ENCODE measurements around the gene CCNB1. TPM values are rescaled to one million over a fixed set of nuclear protein-coding genes. Genes with fewer than 3 reads are reported as not detected.
"Not testable (repeated sequence)": the region's sequence is repeated elsewhere in the genome, so short reads cannot be mapped to it uniquely, and the experiment has no call there.

CCNB1 gene
- total RNA-seq, 1 experiment from 2014 or later: 120 TPM

- Mint-ChIP-seq H3K36me3 (ENCODE audit: insufficient read depth, unreplicated experiment) (peaks cover 47% of the 10 kb centered on the region), H3K27me3 (ENCODE audit: insufficient read depth, unreplicated experiment) (no peaks in the 10 kb centered on the region), H3K4me3 (ENCODE audit: unreplicated experiment) (no peak overlapping the region), H3K27ac (ENCODE audit: low read depth, unreplicated experiment) (no peak overlapping the region), H3K9me3 (ENCODE audit: unreplicated experiment) (no peaks in the 10 kb centered on the region), H3K4me1 (ENCODE audit: insufficient read depth, unreplicated experiment) (no peaks in the 10 kb centered on the region)
- DNase-seq (ENCODE audit: unreplicated experiment): no peak
- ChIA-PET POLR2A (no interaction called here), CTCF (interaction anchor here (0.6 kb wide), 1 partner anchor 236 kb away, joined by 3 read pairs; no protein-coding TSS in a partner anchor)
- TF ChIP-seq CTCF (IDR thresholded peaks at IDR 0.05; ENCODE audit: unreplicated experiment): no peak
- intact Hi-C loops (cut with micrococcal nuclease): no loop called here
- BruUV-seq (replicated peaks): no TSS peak
Observed at GRCh38 chr5:69134126-69134525, 32.8 kb upstream of the CCNB1 start.

GRCh38 chr5:69136293-69136692 lies 30.7 kb upstream of the CCNB1 start:
- no peaks in the 10 kb centered on the region for H3K4me1 Mint-ChIP-seq (ENCODE audit: insufficient read depth, unreplicated experiment)
- H3K4me3 Mint-ChIP-seq (ENCODE audit: unreplicated experiment): no peak overlapping the region
- no peaks in the 10 kb centered on the region for H3K9me3 Mint-ChIP-seq (ENCODE audit: unreplicated experiment)
- ChIA-PET CTCF (no interaction called here), POLR2A (no interaction called here)
- TF ChIP-seq CTCF (IDR thresholded peaks at IDR 0.05; ENCODE audit: unreplicated experiment): no peak
- DNase-seq (ENCODE audit: unreplicated experiment): no peak
- peaks cover 40% of the 10 kb centered on the region for H3K36me3 Mint-ChIP-seq (ENCODE audit: insufficient read depth, unreplicated experiment)
- no TSS peak for BruUV-seq (replicated peaks)
- H3K27ac Mint-ChIP-seq (ENCODE audit: low read depth, unreplicated experiment): no peak overlapping the region
- H3K27me3 Mint-ChIP-seq (ENCODE audit: insufficient read depth, unreplicated experiment): no peaks in the 10 kb centered on the region
- intact Hi-C loops (cut with micrococcal nuclease): no loop called here

- H3K9me3 Mint-ChIP-seq (ENCODE audit: unreplicated experiment); H3K4me3 Mint-ChIP-seq (ENCODE audit: unreplicated experiment); intact Hi-C loops (cut with micrococcal nuclease); H3K4me1 Mint-ChIP-seq (ENCODE audit: insufficient read depth, unreplicated experiment); H3K27me3 Mint-ChIP-seq (ENCODE audit: insufficient read depth, unreplicated experiment); POLR2A ChIA-PET; DNase-seq (ENCODE audit: unreplicated experiment); H3K27ac Mint-ChIP-seq (ENCODE audit: low read depth, unreplicated experiment); BruUV-seq (replicated peaks); CTCF ChIA-PET: not testable (repeated sequence)
- peaks cover 31% of the 10 kb centered on the region for H3K36me3 Mint-ChIP-seq (ENCODE audit: insufficient read depth, unreplicated experiment)
Observed at GRCh38 chr5:69137208-69137607, 29.7 kb upstream of the CCNB1 start.

GRCh38 chr5:69137807-69138206 lies 29.1 kb upstream of the CCNB1 start:
- BruUV-seq (replicated peaks): no TSS peak
- H3K36me3 Mint-ChIP-seq (ENCODE audit: insufficient read depth, unreplicated experiment): peaks cover 27% of the 10 kb centered on the region
- H3K9me3 Mint-ChIP-seq (ENCODE audit: unreplicated experiment): no peaks in the 10 kb centered on the region
- ChIA-PET POLR2A (no interaction called here), CTCF (no interaction called here)
- no peak overlapping the region for H3K27ac Mint-ChIP-seq (ENCODE audit: low read depth, unreplicated experiment)
- DNase-seq (ENCODE audit: unreplicated experiment): no peak
- intact Hi-C loops (cut with micrococcal nuclease): no loop called here
- H3K4me1 Mint-ChIP-seq (ENCODE audit: insufficient read depth, unreplicated experiment): no peaks in the 10 kb centered on the region
- no peaks in the 10 kb centered on the region for H3K27me3 Mint-ChIP-seq (ENCODE audit: insufficient read depth, unreplicated experiment)
- no peak overlapping the region for H3K4me3 Mint-ChIP-seq (ENCODE audit: unreplicated experiment)
- TF ChIP-seq CTCF (IDR thresholded peaks at IDR 0.05; ENCODE audit: unreplicated experiment): no peak

GRCh38 chr5:69138766-69139165 lies 28.2 kb upstream of the CCNB1 start:
- no peak for TF ChIP-seq CTCF (IDR thresholded peaks at IDR 0.05; ENCODE audit: unreplicated experiment)
- POLR2A ChIA-PET: no interaction called here
- intact Hi-C loops (cut with micrococcal nuclease): no loop called here
- H3K27me3 Mint-ChIP-seq (ENCODE audit: insufficient read depth, unreplicated experiment): no peaks in the 10 kb centered on the region
- H3K4me3 Mint-ChIP-seq (ENCODE audit: unreplicated experiment): no peak overlapping the region
- no TSS peak for BruUV-seq (replicated peaks)
- no peaks in the 10 kb centered on the region for H3K9me3 Mint-ChIP-seq (ENCODE audit: unreplicated experiment)
- peaks cover 21% of the 10 kb centered on the region for H3K36me3 Mint-ChIP-seq (ENCODE audit: insufficient read depth, unreplicated experiment)
- CTCF ChIA-PET: no interaction called here
- no peak for DNase-seq (ENCODE audit: unreplicated experiment)
- no peak overlapping the region for H3K27ac Mint-ChIP-seq (ENCODE audit: low read depth, unreplicated experiment)
- H3K4me1 Mint-ChIP-seq (ENCODE audit: insufficient read depth, unreplicated experiment): no peaks in the 10 kb centered on the region

GRCh38 chr5:69140239-69140638 lies 26.7 kb upstream of the CCNB1 start:
- POLR2A ChIA-PET; intact Hi-C loops (cut with micrococcal nuclease); BruUV-seq (replicated peaks); H3K27ac Mint-ChIP-seq (ENCODE audit: low read depth, unreplicated experiment); H3K9me3 Mint-ChIP-seq (ENCODE audit: unreplicated experiment); H3K4me3 Mint-ChIP-seq (ENCODE audit: unreplicated experiment); H3K36me3 Mint-ChIP-seq (ENCODE audit: insufficient read depth, unreplicated experiment); H3K27me3 Mint-ChIP-seq (ENCODE audit: insufficient read depth, unreplicated experiment); H3K4me1 Mint-ChIP-seq (ENCODE audit: insufficient read depth, unreplicated experiment); DNase-seq (ENCODE audit: unreplicated experiment): not testable (repeated sequence)
- CTCF ChIA-PET: interaction anchor here (1.1 to 1.4 kb wide), 2 partner anchors 12 to 46 kb away, joined by 4 to 5 read pairs; no protein-coding TSS in a partner anchor

All from MCF 10A (cell line).